Measurements from ENCODE around the gene RSPH10B2. TPM values are rescaled to one million over a fixed set of nuclear protein-coding genes. Genes with fewer than 3 reads are reported as not detected.

The RSPH10B2 gene
- total RNA-seq, result under 1 TPM; 0.34 to 0.67 TPM

DNA sequence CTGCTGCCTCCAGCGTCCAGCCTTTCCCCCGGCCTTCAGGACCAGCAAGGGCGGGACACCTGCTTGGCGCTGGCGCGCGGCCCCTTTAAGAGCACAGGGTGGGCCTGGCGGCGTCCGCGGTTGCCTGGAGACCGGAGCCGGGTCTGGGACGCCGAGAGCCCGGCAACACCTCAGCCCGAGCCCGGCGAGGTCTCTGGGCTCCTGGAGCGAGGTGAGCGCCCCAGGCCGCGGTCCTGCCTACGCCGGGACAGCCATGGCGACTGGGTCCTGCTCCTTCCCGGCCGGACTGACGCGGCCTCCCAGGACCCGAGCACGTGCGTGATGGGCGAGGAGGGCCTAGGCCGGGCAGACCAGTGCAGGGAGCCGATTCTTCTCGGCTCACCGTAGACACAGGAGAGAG is at the start of gene RSPH10B2:
Gene RSPH10B2 (plus strand): TSS at position 140 of the 400 bp plus-strand sequence. CDS start 3,575 bp downstream, outside the sequence.

DNA sequence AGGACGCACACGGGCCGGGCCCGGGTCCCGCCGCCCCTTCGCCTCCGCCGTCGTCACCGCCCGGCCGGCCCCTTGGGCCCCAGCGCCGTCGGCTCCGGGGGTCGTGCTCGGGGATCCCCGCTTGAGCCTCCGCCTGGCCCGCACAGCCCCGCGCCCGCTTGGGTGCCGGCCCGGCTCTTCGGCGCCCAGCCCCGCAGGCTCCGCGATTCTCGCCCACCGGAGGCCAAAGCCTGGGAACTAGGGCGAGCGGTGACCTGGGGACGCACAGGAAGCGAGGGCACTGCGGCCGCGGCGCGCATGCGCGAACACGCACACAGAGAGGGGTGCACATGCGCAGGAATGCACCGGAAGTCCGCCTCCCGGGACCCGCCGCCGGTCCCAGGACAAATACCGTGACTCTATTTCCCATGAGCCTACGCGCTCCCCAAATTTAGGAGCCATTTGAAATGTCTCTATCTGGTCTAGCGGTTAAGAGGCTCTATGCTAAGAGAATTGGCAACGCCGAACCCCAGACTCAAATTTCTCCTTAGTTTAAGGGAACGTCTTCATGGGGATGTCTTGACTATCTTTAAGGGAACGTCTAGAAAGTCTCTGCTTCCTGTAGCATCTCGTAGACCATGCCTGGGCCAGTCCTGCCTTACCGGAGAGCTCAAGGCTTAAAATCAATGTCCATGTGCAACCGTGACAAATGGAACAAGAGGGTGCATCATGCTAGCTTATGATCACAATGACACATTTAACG is 47.1 kb upstream of the RSPH10B2 start, which contains the start of gene ZNF12:
Gene ZNF12 (minus strand): TSS at position 282 of the 742 bp plus-strand sequence. CDS start 1,774 bp downstream, outside the sequence.

GRCh38 chr7:6826151-6826550 is 72.2 kb downstream of the RSPH10B2 start, which contains the start of gene CCZ1B:
Gene CCZ1B, minus strand, starts transcription at chr7:6826275. Its CDS starts 78 bp downstream, at chr7:6826197.

Other genes starting within 250 kb of the RSPH10B2 start
- gene GRID2IP, start 202.6 kb upstream of the RSPH10B2 start, total RNA-seq, result not detected
- gene ZDHHC4, start 176.6 kb upstream of the RSPH10B2 start, total RNA-seq, result 10 to 100 TPM; 38.3 to 54.7 TPM
- 10 to 100 TPM; 15.3 to 21.7 TPM for gene INTS15, start 164.1 kb upstream of the RSPH10B2 start, total RNA-seq
- gene ZNF853, start 138.5 kb upstream of the RSPH10B2 start, total RNA-seq, result 1 to 10 TPM in 1 of 2 donors, not detected in 1; 1.7 TPM
- gene ZNF316, start 116.8 kb upstream of the RSPH10B2 start, total RNA-seq, result 10 to 100 TPM in 1 of 2 donors, 1 to 10 TPM in 1; 10.0 to 19.3 TPM
- 10 to 100 TPM; 13.0 to 13.8 TPM for gene ZNF12, start 47.2 kb upstream of the RSPH10B2 start, total RNA-seq
- 10 to 100 TPM; 33.0 to 34.1 TPM for gene CCZ1B, start 72.2 kb downstream of the RSPH10B2 start, total RNA-seq

All from melanocyte of skin (primary cell).